Measurements from ENCODE around the gene RHOB.

Gene RHOB

GRCh38 chr2:20482725-20483124, 35.9 kb downstream of the RHOB start:
- DNase-seq (ENCODE audit: extremely low read depth, low read depth), result no peak
- H3K4me3 ChIP-seq (replicated peaks; ENCODE audit: low read depth, low read length), result no peak overlapping the region
- TF ChIP-seq CTCF (IDR thresholded peaks at IDR 0.05; ENCODE audit: low read depth, low read length, missing control alignments), result no peak

DNA sequence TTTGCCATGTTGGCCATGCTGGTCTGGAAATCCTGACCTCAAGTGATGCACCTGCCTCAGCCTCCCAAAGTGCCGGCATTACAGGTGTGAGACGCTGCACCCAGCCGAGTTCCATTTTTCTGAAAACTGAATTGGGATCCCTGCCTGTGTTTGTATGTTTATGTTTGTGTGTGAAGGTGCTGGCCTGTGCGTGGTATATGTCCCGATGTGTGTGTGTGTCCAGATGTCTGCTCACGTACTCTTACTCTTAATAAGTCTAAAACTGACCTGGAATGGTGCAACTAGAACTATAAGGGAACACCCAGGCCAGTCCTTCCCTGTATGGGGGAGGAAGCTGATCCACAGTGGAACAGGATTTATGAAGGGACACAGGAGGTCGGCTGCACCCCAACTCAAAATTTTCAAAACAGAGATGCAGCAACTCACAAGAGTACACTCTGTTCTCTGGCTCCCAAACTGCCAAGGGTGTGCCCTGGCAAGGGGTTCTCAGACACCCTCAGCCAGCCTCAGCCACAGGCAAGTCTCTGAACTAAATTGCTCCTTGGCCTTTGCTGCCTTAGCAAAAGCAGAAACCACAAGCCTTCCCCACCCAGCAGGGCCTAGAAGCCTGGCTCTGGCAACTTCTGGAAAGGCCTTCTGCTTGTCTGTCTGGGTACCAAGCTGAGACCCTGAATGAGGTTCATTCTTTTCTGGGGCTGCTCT, 36.5 kb downstream of the RHOB start:
- DNase-seq (ENCODE audit: extremely low read depth, low read depth), result no peak
- no peak overlapping the region for H3K4me3 ChIP-seq (replicated peaks; ENCODE audit: low read depth, low read length)
- TF ChIP-seq CTCF (IDR thresholded peaks at IDR 0.05; ENCODE audit: low read depth, low read length, missing control alignments), result no peak

GRCh38 chr2:20484034-20484617, 37.3 kb downstream of the RHOB start:
- TF ChIP-seq CTCF (IDR thresholded peaks at IDR 0.05; ENCODE audit: low read depth, low read length, missing control alignments), result no peak
- DNase-seq (ENCODE audit: extremely low read depth, low read depth), result no peak
- no peak overlapping the region for H3K4me3 ChIP-seq (replicated peaks; ENCODE audit: low read depth, low read length)

DNA sequence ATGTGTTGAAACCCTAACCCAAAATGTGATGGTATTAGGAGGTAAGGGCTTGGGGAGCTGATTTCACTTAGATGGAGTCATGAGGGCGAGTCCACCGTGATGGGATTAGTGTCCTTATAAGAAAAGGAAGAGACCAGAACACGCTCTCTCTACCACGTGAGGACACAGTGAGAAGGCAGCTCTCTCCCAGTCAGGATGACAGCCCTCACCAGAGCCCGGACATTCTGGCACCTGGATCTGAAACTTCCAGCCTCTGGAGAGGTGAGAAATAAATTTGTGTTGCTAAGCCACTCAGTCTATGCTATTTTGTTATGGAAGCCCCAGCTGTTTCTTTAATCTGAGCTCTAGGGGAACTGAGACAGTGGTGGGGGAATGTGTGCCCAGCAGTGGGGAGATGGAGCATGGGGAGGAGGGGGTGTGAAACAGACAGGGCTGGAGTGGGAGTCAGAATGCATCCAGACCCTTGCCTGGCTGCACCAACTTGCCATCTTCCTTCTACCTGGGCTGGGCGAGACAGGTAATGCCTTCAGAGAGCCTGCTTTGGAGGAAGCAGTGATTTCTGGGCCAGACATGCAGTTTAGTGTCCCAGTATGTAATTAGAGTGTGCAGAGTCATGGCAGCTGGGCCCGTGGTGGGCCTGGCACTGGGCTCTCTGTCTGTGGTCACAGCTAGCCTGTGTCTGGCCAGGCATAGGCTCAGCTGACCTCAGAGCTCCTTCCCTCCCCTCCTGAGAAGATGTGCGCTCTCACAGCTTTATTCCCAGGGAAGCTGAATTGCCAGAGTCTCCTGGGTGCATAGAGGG, 38.1 kb downstream of the RHOB start:
- H3K4me3 ChIP-seq (replicated peaks; ENCODE audit: low read depth, low read length), result no peak overlapping the region
- no peak for TF ChIP-seq CTCF (IDR thresholded peaks at IDR 0.05; ENCODE audit: low read depth, low read length, missing control alignments)
- DNase-seq (ENCODE audit: extremely low read depth, low read depth), result no peak

DNA sequence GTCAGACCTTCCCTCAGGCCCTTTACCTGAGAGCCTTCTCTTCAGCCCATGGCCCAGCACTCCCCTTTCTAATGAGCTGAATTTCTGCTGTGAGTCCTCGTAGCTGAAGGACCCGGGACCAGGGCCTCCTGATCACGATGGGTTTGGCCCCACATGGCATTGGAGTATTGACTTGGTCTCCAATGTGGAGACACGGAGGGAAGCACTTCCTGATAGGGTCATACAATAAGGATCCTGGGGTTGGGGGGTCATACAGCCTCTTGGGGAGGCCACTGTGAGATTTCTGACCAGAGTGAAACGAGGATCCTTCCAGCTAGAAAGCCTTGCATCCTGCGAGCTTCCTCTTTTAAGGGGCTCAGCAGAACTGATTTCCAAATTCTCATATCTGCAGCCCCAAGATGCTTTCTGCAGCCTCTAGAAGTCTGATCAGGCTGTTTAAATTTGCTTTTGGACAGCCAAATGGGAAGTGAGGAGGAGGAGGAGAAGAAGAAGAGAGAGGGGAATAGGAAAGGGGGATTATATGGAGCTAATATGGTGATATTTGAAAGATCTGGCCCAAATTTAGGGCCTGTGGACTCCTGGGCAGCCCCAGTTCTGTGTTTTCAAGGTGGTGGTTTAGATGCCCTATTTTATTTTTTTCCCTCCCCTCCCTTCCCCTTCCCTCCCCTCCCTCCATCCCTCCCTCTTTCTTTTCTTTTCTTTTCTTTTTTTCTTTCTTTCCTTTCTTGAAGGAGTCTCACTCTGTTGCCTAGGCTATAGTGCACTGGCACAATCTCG, 38.9 kb downstream of the RHOB start:
- H3K4me3 ChIP-seq (replicated peaks; ENCODE audit: low read depth, low read length), result no peak overlapping the region
- DNase-seq (ENCODE audit: extremely low read depth, low read depth), result no peak
- no peak for TF ChIP-seq CTCF (IDR thresholded peaks at IDR 0.05; ENCODE audit: low read depth, low read length, missing control alignments)

- no peak for DNase-seq (ENCODE audit: extremely low read depth, low read depth)
- no peak overlapping the region for H3K4me3 ChIP-seq (replicated peaks; ENCODE audit: low read depth, low read length)
- TF ChIP-seq CTCF (IDR thresholded peaks at IDR 0.05; ENCODE audit: low read depth, low read length, missing control alignments), result no peak
Observed at GRCh38 chr2:20486571-20486970, 39.7 kb downstream of the RHOB start.
